ENCODE measurements around the gene RPGRIP1L.

RPGRIP1L gene

GRCh38 chr16:53721017-53721416 lies 17.4 kb upstream of the RPGRIP1L start:
- H2AFZ ChIP-seq (ENCODE audit: insufficient read depth, low read length, poor library complexity) = no peak overlapping the region
- H2AK5ac ChIP-seq (ENCODE audit: low read length) = no peak overlapping the region
- H3K4me2 ChIP-seq (ENCODE audit: low read length) = no peak overlapping the region
- no peak overlapping the region for H3K23ac ChIP-seq (ENCODE audit: low read length)
- no peak for DNase-seq
- no peak overlapping the region for H3K27ac ChIP-seq (ENCODE audit: low read depth, low read length)
- no peak overlapping the region for H4K12ac ChIP-seq (ENCODE audit: low read depth, low read length)
- H3K18ac ChIP-seq (ENCODE audit: low read length) = no peak overlapping the region
- no peak overlapping the region for H3K4ac ChIP-seq (ENCODE audit: low read depth, low read length)
- H3K79me1 ChIP-seq (ENCODE audit: low read length) = no peaks in the 10 kb centered on the region
- no peaks in the 10 kb centered on the region for H3K79me2 ChIP-seq (ENCODE audit: control insufficient read depth, insufficient read depth, low read length, poor library complexity)
- H4K91ac ChIP-seq (ENCODE audit: low read depth, low read length) = no peak overlapping the region
- H3K9ac ChIP-seq (ENCODE audit: low read length) = no peak overlapping the region
- H3K14ac ChIP-seq (ENCODE audit: low read length) = no peak overlapping the region
- no peak overlapping the region for H2BK5ac ChIP-seq (ENCODE audit: low read depth, low read length, poor library complexity)
- H2BK12ac ChIP-seq (ENCODE audit: low read length) = no peak overlapping the region
- no peaks in the 10 kb centered on the region for H3K4me1 ChIP-seq (ENCODE audit: control insufficient read depth in 1 of 2, insufficient read depth in 2 of 2, low read length in 2 of 2)
- H3K9me3 ChIP-seq (ENCODE audit: insufficient read depth, low read depth, low read length) = no peaks in the 10 kb centered on the region
- no peak overlapping the region for H2BK120ac ChIP-seq (ENCODE audit: insufficient read depth, low read length, poor library complexity)
- no peak overlapping the region for H3K4me3 ChIP-seq (ENCODE audit: low read depth, low read length)
- no peaks in the 10 kb centered on the region for H3K36me3 ChIP-seq (ENCODE audit: control insufficient read depth in 1 of 2, insufficient read depth in 2 of 2, low read length in 2 of 2)
- H3K27me3 ChIP-seq (ENCODE audit: insufficient read depth, low read length) = no peaks in the 10 kb centered on the region
- H4K8ac ChIP-seq (ENCODE audit: low read depth, low read length) = no peak overlapping the region
- WGBS (ENCODE audit: extremely low coverage, insufficient coverage, insufficient read length) = no CpG with 5 or more reads among the region's 5 CpGs

GRCh38 chr16:53717577-53717976 lies 13.9 kb upstream of the RPGRIP1L start:
- Histone ChIP-seq H3K27me3 (ENCODE audit: insufficient read depth, low read length) (no peaks in the 10 kb centered on the region), H3K79me2 (ENCODE audit: control insufficient read depth, insufficient read depth, low read length, poor library complexity) (no peaks in the 10 kb centered on the region), H3K4me2 (ENCODE audit: low read length) (no peak overlapping the region), H3K79me1 (ENCODE audit: low read length) (no peaks in the 10 kb centered on the region), H3K4me1 (ENCODE audit: control insufficient read depth in 1 of 2, insufficient read depth in 2 of 2, low read length in 2 of 2) (no peaks in the 10 kb centered on the region), H3K27ac (ENCODE audit: low read depth, low read length) (no peak overlapping the region), H2BK120ac (ENCODE audit: insufficient read depth, low read length, poor library complexity) (no peak overlapping the region), H3K4ac (ENCODE audit: low read depth, low read length) (no peak overlapping the region), H2BK5ac (ENCODE audit: low read depth, low read length, poor library complexity) (no peak overlapping the region), H3K4me3 (ENCODE audit: low read depth, low read length) (no peak overlapping the region), H4K8ac (ENCODE audit: low read depth, low read length) (no peak overlapping the region), H2AFZ (ENCODE audit: insufficient read depth, low read length, poor library complexity) (no peak overlapping the region), H2BK12ac (ENCODE audit: low read length) (no peak overlapping the region), H3K9me3 (ENCODE audit: insufficient read depth, low read depth, low read length) (no peaks in the 10 kb centered on the region), H4K12ac (ENCODE audit: low read depth, low read length) (no peak overlapping the region), H3K36me3 (ENCODE audit: control insufficient read depth in 1 of 2, insufficient read depth in 2 of 2, low read length in 2 of 2) (no peaks in the 10 kb centered on the region), H3K9ac (ENCODE audit: low read length) (no peak overlapping the region), H3K23ac (ENCODE audit: low read length) (no peak overlapping the region), H4K91ac (ENCODE audit: low read depth, low read length) (no peak overlapping the region), H3K18ac (ENCODE audit: low read length) (no peak overlapping the region), H2AK5ac (ENCODE audit: low read length) (no peak overlapping the region), H3K14ac (ENCODE audit: low read length) (no peak overlapping the region)
- DNase-seq = peak; percentile 45 to 81
- no CpG with 5 or more reads among the region's 3 CpGs for WGBS (ENCODE audit: extremely low coverage, insufficient coverage, insufficient read length)

- Histone ChIP-seq H2AK5ac (ENCODE audit: low read length) (no peak overlapping the region), H3K9ac (ENCODE audit: low read length) (no peak overlapping the region), H3K36me3 (ENCODE audit: control insufficient read depth in 1 of 2, insufficient read depth in 2 of 2, low read length in 2 of 2) (no peaks in the 10 kb centered on the region), H3K4me3 (ENCODE audit: low read depth, low read length) (no peak overlapping the region), H4K91ac (ENCODE audit: low read depth, low read length) (no peak overlapping the region), H3K79me1 (ENCODE audit: low read length) (no peaks in the 10 kb centered on the region), H3K27ac (ENCODE audit: low read depth, low read length) (no peak overlapping the region), H3K4me2 (ENCODE audit: low read length) (no peak overlapping the region), H3K9me3 (ENCODE audit: insufficient read depth, low read depth, low read length) (no peaks in the 10 kb centered on the region), H3K23ac (ENCODE audit: low read length) (no peak overlapping the region), H4K12ac (ENCODE audit: low read depth, low read length) (no peak overlapping the region), H3K4ac (ENCODE audit: low read depth, low read length) (no peak overlapping the region), H2AFZ (ENCODE audit: insufficient read depth, low read length, poor library complexity) (no peak overlapping the region), H2BK120ac (ENCODE audit: insufficient read depth, low read length, poor library complexity) (no peak overlapping the region), H2BK5ac (ENCODE audit: low read depth, low read length, poor library complexity) (no peak overlapping the region), H3K14ac (ENCODE audit: low read length) (no peak overlapping the region), H3K27me3 (ENCODE audit: insufficient read depth, low read length) (no peaks in the 10 kb centered on the region), H4K8ac (ENCODE audit: low read depth, low read length) (no peak overlapping the region), H3K18ac (ENCODE audit: low read length) (no peak overlapping the region), H3K79me2 (ENCODE audit: control insufficient read depth, insufficient read depth, low read length, poor library complexity) (no peaks in the 10 kb centered on the region), H2BK12ac (ENCODE audit: low read length) (no peak overlapping the region), H3K4me1 (ENCODE audit: control insufficient read depth in 1 of 2, insufficient read depth in 2 of 2, low read length in 2 of 2) (no peaks in the 10 kb centered on the region)
- no peak for DNase-seq
- WGBS (ENCODE audit: extremely low coverage, insufficient coverage, insufficient read length) = no CpG with 5 or more reads among the region's 2 CpGs
Measured at GRCh38 chr16:53715023-53715384, 11.3 kb upstream of the RPGRIP1L start.

GRCh38 chr16:53714205-53715022 lies 10.8 kb upstream of the RPGRIP1L start:
- no peak overlapping the region for H3K27ac ChIP-seq (ENCODE audit: low read depth, low read length)
- no peak overlapping the region for H3K18ac ChIP-seq (ENCODE audit: low read length)
- WGBS (ENCODE audit: extremely low coverage, insufficient coverage, insufficient read length) = no CpG with 5 or more reads among the region's 7 CpGs
- H2BK120ac ChIP-seq (ENCODE audit: insufficient read depth, low read length, poor library complexity) = no peak overlapping the region
- no peak for DNase-seq
- H4K91ac ChIP-seq (ENCODE audit: low read depth, low read length) = no peak overlapping the region
- no peak overlapping the region for H3K4me2 ChIP-seq (ENCODE audit: low read length)
- no peak overlapping the region for H2BK5ac ChIP-seq (ENCODE audit: low read depth, low read length, poor library complexity)
- no peak overlapping the region for H3K23ac ChIP-seq (ENCODE audit: low read length)
- H2AFZ ChIP-seq (ENCODE audit: insufficient read depth, low read length, poor library complexity) = no peak overlapping the region
- H4K8ac ChIP-seq (ENCODE audit: low read depth, low read length) = no peak overlapping the region
- no peak overlapping the region for H3K4me3 ChIP-seq (ENCODE audit: low read depth, low read length)
- no peak overlapping the region for H3K14ac ChIP-seq (ENCODE audit: low read length)
- no peaks in the 10 kb centered on the region for H3K79me2 ChIP-seq (ENCODE audit: control insufficient read depth, insufficient read depth, low read length, poor library complexity)
- H3K9ac ChIP-seq (ENCODE audit: low read length) = no peak overlapping the region
- no peaks in the 10 kb centered on the region for H3K79me1 ChIP-seq (ENCODE audit: low read length)
- no peak overlapping the region for H2BK12ac ChIP-seq (ENCODE audit: low read length)
- no peak overlapping the region for H2AK5ac ChIP-seq (ENCODE audit: low read length)
- H3K4ac ChIP-seq (ENCODE audit: low read depth, low read length) = no peak overlapping the region
- H3K36me3 ChIP-seq (ENCODE audit: control insufficient read depth in 1 of 2, insufficient read depth in 2 of 2, low read length in 2 of 2) = no peaks in the 10 kb centered on the region
- H3K27me3 ChIP-seq (ENCODE audit: insufficient read depth, low read length) = no peaks in the 10 kb centered on the region
- no peaks in the 10 kb centered on the region for H3K9me3 ChIP-seq (ENCODE audit: insufficient read depth, low read depth, low read length)
- no peak overlapping the region for H4K12ac ChIP-seq (ENCODE audit: low read depth, low read length)
- H3K4me1 ChIP-seq (ENCODE audit: control insufficient read depth in 1 of 2, insufficient read depth in 2 of 2, low read length in 2 of 2) = no peaks in the 10 kb centered on the region
